NCI-H524 treated with DMSO at 0.1 percent for 48 hours (cell line): ENCODE results near the gene VAT1L.

Source experiments
- DNase-seq: peaks from one replicate; lab custom pipeline; 2025; lab: John Stamatoyannopoulos, UW

Gene VAT1L

GRCh38 chr16:77834635-77835540, 46.5 kb downstream of the VAT1L start:
- DNase-seq: no peak

DNA sequence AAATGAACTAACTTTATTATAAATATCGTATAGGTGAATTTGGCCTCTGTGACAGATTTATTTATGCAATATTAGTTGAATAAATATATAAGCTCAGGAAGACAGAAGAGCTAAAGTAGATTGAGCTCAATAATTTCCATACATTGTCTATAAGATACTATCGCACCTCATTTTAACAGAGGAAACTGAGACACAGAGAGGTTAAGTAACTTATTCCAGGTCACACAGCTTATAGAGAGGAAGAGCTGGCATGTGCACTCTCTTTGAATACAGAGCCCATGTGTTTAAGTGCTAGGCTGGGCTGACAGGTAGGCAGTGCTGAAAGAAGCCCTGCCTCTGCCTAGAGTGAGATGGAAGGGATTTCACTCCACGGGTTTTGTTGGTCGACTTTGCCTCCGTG, 48.4 kb downstream of the VAT1L start:
- no peak for DNase-seq

DNA sequence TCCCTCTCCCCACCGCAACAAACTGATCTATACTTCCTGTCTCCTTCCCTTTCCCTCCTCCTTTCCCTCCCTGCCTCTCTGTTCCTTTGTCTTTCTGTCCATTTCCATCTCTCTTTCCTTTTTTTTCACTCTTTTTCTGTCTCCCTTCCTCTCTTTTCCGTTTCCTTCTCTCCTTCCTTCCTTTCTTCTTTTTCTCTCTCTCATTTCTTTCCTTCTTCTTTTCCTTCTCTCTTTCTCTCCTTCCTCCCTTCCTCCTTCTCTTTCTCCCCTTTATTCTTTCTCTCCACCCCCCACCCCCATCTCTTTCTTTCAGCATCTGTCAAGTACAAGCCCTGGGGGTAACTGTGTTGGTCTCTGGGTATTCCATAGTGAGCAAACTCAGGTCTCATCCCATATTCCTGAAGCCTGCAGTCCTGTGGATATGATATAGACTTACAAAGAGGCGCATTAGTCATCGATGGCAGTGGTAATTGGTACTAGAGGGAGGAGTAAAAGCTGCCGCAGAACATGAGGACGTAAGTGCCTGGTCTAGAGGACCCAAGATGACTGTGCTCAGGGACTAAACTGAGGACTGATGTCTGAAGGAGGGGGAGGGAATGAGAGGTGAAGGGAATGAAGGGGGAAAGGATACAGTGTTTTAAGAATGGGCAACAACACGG, 50.4 kb downstream of the VAT1L start:
- DNase-seq: no peak

DNA sequence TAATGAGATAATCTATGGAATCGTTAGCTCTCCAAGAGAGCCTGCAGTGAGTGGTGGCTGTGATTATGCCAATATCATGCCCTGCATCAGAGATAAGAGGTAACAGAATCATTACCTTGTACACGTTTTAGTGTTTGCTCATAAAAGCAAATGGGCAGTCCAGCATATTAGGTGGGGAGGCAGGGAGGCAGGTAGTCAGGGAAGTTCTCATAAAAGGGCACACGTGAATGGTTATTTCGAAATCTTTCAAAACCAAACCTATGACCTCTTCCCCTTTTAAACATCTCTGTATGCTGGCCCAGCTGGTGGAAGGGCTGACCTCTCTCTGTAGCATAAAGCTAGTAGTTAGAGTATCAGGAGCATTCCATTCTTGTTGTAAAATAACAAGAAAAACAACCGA, 51.7 kb downstream of the VAT1L start:
- no peak for DNase-seq

DNA sequence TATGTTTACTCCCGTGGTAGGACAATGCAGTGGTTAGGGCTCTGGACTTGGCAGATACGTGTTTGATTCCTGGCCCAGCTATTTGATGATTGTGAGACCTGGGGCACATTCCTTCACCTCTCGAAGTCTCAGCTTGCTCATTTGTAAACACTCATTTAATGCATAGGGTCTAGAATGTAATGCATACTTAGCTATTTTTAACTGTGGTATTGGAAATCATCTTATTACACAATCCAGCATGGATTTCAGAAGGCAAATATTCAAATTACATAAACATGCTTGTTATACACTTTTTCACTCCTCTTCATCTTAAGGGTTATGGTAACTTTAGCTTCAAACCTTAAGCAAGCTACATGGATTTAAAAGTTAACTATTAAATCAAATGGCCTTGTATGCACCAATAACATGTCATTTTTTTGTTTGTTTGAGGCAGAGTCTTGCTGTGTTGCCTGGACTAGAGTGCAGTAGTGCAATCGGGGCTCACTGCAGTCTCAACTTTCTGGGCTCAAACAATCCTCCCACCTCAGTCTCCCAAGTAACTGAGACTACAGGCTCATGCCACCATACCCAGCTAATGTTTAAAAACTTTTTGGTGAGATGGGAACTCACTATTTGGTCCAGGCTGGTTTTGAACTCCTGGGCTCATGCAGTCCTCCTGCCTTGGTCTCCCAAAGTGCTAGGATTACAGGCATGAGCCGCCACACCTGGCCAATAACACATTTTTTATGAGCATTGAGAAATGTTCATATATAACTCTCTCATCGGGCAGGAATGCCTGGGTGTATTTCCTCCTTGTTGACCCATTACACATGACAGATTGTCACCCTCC, 52.5 kb downstream of the VAT1L start:
- no peak for DNase-seq

DNA sequence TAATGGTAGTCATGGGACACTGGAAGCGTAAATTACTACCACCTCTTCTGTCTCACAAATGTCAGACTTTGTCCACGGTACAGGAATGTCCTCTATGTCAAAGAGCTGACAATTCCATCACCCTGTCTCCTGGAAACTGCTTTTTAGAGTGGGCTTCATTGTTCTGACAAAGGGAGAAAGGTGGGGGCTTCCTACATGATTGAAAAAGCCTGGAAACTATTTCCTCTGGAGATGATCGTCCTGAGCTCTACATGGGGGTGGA, 53.1 kb downstream of the VAT1L start:
- DNase-seq: no peak

DNA sequence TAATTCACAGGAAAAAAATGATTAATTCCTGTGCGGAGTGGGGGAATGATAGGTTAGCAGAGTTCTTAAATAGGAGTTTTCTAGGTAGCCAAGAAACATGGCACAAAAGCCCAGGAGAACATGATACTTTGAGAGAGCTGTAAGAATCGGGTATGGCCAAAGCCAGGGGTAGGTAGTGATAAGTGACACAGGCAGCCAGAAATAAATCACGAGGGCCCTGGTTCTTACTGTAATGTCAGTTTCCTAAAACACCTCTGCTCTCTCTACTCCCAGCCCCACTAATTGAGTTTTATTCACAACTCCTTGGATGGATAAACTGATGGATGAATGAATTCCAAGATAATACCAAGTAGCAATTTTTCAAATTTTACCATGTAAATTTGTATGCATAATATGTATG, 54.1 kb downstream of the VAT1L start:
- DNase-seq: no peak

DNA sequence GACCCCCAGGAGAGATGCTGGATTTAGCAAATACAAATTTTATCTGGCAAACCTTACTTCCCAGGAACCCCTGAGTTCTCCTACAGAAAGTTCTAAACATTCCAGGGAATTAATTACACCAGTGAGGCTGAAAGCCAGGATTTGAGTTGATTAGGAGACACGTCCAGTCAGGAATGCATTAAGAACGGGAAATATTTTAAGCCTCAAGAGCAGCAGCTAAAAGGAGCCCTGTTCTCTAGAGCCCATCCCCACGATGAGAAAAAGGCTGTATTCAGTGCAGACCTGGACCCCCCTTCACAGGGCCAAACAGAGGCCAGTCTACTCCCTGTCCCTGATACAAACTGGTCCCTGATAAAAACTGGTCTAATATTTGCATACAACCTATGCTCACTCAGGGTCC, 55.0 kb downstream of the VAT1L start:
- DNase-seq: no peak

GRCh38 chr16:77844801-77845200, 56.4 kb downstream of the VAT1L start:
- DNase-seq: no peak

DNA sequence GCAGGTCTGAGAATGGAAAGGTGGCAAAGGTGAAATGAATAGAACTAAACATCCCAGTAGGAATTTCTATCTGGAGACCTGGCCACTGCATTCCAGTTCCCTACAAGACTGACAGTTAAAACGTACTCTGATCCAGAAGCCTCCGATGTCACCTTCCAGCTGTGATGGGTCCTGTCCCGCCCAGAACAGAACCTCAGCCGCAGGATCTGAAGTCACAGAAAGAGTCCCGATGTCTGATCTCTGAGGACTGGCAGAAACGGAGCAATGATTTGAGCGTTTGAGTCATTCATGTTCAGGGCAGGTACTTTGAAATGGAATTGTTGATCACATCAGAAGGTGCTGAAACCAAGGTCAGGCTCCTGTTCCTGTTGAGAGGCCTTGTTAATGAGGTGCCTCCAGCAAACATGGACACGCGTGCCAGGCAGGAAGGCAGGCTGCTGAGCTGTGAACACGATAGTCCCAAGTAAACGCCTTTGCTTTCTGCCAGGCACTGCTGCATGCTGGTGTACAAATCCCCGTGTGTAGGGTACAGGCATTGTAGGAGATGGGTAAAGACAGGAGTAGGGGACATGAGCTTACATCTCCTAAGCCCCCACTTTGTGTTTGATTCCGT, 61.4 kb downstream of the VAT1L start:
- DNase-seq: no peak

DNA sequence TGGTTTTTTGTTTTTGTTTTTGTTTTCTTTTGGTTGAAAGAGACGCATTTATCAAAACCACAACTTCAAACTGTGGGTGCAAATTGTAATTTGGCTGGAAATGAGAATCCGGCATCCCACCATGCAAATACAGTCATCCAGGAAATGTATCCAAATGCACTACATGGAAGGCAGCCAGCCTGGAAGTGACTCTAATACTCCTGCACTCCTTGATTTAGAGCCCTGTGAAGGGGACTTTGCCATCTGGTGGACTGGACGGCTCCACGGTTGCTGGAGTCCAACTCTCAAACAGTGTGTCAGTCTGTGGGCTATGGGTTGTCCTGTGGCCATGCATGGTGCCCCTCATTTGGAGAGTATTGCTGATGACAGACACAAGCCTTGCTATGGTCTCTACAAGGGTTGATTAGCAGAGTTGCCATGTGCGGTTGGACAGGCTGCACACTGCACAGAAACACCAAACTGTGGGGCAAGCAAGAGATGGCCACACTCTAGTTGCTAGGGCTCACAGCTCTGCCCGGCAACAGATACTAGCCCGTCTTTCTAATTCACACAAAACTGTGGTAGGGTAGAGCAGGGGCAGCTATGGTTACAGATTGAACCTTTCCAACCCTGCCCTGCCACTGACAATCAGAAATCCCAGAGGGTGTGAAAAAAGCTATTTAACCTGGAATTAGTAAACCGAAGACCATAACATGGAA, 62.4 kb downstream of the VAT1L start:
- DNase-seq: peak; percentile 3

- DNase-seq: no peak
Observed at GRCh38 chr16:77853161-77853560, 64.8 kb downstream of the VAT1L start.

- peak; percentile 5 for DNase-seq
Observed at GRCh38 chr16:77856438-77857160, 68.2 kb downstream of the VAT1L start.

GRCh38 chr16:77858060-77858459, 69.7 kb downstream of the VAT1L start:
- DNase-seq: no peak

DNA sequence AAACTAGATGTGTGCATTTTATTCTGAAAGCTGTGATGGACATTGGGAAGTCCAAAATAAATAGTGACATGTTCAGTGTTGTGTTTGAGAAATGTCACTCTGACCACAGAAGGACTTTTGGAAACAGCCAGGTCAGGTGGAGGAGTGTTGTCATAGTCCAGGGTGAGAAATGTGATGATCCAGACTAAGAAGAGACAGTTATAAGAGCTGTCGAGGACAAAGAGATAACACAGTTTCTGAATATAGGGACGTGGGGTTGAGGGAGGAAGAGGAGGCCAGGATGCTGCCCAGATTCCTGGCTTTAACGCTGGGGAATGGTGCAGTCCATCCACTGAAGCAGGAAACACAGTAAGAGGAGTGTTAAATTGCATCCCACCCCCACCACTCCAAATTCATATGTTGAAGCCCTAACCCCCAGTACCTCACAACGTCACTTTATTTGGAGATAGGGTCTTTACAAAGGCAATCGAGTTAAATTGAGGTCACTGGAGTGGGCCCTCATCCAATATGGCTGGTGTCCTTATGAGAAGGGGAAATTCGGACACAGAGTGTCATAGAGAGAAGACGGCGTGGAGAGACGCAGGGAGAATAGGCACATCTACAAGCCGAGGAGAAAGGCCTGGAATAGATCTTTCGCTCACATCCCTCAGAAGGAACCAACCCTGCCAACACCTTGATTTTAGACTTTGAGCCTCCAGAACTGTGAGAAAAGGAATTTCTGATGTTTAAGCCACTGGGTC, 71.3 kb downstream of the VAT1L start:
- no peak for DNase-seq

DNA sequence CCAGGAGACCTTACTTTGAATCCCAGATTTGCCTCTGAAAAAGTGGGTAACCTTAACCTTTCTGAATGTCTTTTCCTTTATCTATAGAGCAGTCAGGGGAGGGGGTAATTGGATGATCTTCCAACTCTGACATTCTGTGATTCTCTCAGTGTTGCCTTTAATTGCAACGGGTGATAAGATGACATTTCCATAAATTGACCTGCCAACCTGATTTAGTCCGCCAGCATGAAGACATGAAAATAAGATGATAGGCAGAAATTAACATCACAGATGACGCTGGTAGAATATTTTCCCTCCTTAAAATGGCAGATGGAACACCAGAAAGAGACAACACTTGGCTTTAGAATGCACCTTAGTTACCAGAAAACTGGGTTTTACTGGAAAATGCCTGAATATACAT, 72.6 kb downstream of the VAT1L start:
- no peak for DNase-seq

DNA sequence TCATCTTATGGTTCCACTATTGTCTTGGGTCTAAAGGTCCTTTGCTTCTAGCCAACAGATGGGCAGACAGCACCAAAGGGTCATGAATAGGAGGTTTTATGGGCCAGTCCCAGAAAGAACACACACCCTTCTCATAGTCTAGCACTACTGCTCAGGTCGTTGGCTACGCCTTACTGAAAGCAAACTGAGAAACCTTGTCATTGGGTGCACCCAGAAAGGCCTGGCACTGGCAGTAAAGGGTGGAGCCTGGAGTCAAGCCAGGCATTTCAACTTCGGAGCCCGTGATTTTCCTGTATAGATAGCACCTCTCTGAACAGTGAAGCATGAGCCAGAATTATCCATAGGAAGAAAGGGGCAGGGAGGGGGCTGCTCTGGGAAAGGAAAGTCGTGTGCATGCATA, 74.9 kb downstream of the VAT1L start:
- DNase-seq: no peak

DNA sequence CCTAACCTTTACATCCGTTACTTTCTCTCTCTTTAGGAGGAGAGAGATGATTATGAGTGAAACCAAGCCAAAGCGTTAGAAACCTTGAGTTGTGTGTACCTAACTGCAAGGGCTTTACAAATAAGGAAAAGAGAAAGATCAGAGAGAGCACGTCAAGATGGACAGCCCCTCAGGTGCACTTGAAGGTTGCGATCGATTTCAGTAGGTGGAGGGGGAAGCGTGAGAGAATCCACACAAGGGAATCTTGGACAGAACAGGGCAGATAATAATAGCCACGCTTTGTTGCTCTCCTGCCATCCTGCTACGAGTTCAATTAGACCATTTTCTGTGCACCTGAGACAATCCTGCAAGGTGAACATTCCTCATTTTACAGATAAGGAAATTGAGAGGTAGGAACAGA, 78.4 kb downstream of the VAT1L start:
- DNase-seq: no peak

DNA sequence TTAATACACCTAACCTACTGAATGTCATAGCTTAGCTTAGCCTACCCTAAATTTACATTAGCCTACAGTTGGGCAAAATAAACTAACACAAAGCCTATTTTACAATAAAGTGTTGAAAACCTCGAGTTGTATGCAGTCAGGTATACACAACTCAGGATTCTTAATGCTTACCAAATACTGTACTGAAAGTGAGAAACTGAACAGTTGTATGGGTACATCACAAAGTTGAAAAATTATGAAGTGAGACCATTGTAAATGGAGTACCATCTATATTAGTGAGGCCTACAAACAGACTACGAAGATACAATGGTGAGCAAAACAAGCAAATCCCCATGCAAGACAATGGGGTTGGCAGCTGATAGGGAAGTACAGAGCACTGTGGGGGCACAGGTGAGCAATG, 79.7 kb downstream of the VAT1L start:
- no peak for DNase-seq

GRCh38 chr16:77868478-77868877, 80.1 kb downstream of the VAT1L start:
- DNase-seq: no peak
